Stimulated activated CD4-positive, alpha-beta T cell treated with anti-CD3 and anti-CD28 coated beads, Interleukin-4, amount 100 ng/mL, for 24 hours (primary cell): ENCODE data around the gene COMMD1.

Experiments used
- DNase-seq: peaks from one replicate; pipeline ENCODE4 v3.0.0-alpha.2; 2020

COMMD1 gene

GRCh38 chr2:62184512-62185230, 279.2 kb downstream of the COMMD1 start:
- no peak for DNase-seq
